HG02642 (cell line): ENCODE results near the gene GRAMD1B.
"Not testable (repeated sequence)": the region's sequence is repeated elsewhere in the genome, so short reads cannot be mapped to it uniquely, and the experiment has no call there.

ENCODE experiments used
- ATAC-seq: cut with Tn5 transposase; IDR thresholded peaks from one replicate; pipeline ENCODE4 v1.9.1; 2021; ENCODE audit warnings: mild to moderate bottlenecking; ENCODE audit not compliant: unreplicated experiment, poor library complexity

The GRAMD1B gene

GRCh38 chr11:123494195-123495050 lies 64.4 kb downstream of the GRAMD1B start:
- no peak for ATAC-seq

GRCh38 chr11:123504401-123504800 lies 74.3 kb downstream of the GRAMD1B start:
- no peak for ATAC-seq

- ATAC-seq, result peak; percentile 81
Observed at GRCh38 chr11:123505546-123506299, 75.7 kb downstream of the GRAMD1B start.

GRCh38 chr11:123507043-123507442 lies 77.0 kb downstream of the GRAMD1B start:
- ATAC-seq, result no peak

GRCh38 chr11:123509737-123510578 lies 79.9 kb downstream of the GRAMD1B start:
- no peak for ATAC-seq

- no peak for ATAC-seq
Observed at GRCh38 chr11:123510579-123510905, 80.5 kb downstream of the GRAMD1B start.

- peak; percentile 94 for ATAC-seq
Observed at GRCh38 chr11:123511037-123511870, 81.2 kb downstream of the GRAMD1B start.

- not testable (repeated sequence) for ATAC-seq
Observed at GRCh38 chr11:123513309-123513708, 83.2 kb downstream of the GRAMD1B start.

- ATAC-seq, result no peak
Observed at GRCh38 chr11:123516238-123516637, 86.2 kb downstream of the GRAMD1B start.

- ATAC-seq, result no peak
Observed at GRCh38 chr11:123517559-123518364, 87.7 kb downstream of the GRAMD1B start.

GRCh38 chr11:123518496-123519054 lies 88.5 kb downstream of the GRAMD1B start:
- no peak for ATAC-seq

- no peak for ATAC-seq
Observed at GRCh38 chr11:123519055-123519796, 89.2 kb downstream of the GRAMD1B start.

- ATAC-seq, result no peak
Observed at GRCh38 chr11:123519797-123520193, 89.7 kb downstream of the GRAMD1B start.

GRCh38 chr11:123520476-123520875 lies 90.4 kb downstream of the GRAMD1B start:
- not testable (repeated sequence) for ATAC-seq

- no peak for ATAC-seq
Observed at GRCh38 chr11:123521001-123521400, 90.9 kb downstream of the GRAMD1B start.

GRCh38 chr11:123521930-123522329 lies 91.9 kb downstream of the GRAMD1B start:
- ATAC-seq, result no peak

GRCh38 chr11:123523539-123523938 lies 93.5 kb downstream of the GRAMD1B start:
- ATAC-seq, result no peak

GRCh38 chr11:123525097-123525496 lies 95.0 kb downstream of the GRAMD1B start:
- ATAC-seq, result no peak
